HG03575 (cell line): Measurements from ENCODE around the gene VGLL1.

Experiments
- ATAC-seq: cut with Tn5 transposase; IDR thresholded peaks from one replicate; pipeline ENCODE4 v1.9.1; 2021; ENCODE audit not compliant: unreplicated experiment, insufficient number of reproducible peaks, low FRiP score; ENCODE audit errors: extremely low read depth

The VGLL1 gene

DNA sequence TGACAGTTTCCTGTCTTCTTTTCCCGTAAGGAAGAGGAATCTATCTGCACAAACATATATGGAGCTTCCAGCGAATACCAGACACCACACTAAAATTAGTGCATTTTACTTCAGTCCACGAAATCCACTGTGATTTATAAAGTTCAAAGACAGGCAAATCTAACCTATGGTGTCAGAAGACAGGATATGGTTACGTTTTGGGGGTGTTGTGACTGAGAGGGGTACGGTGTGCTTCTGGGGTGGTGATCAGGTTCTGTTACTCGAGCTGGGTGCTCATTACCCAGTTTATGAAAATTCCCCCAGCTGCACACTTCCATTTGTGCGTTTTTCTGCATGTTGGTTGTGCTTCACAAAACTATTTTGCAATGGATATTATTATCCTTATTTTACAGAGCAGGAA is 10.3 kb downstream of the VGLL1 start:
- no peak for ATAC-seq

DNA sequence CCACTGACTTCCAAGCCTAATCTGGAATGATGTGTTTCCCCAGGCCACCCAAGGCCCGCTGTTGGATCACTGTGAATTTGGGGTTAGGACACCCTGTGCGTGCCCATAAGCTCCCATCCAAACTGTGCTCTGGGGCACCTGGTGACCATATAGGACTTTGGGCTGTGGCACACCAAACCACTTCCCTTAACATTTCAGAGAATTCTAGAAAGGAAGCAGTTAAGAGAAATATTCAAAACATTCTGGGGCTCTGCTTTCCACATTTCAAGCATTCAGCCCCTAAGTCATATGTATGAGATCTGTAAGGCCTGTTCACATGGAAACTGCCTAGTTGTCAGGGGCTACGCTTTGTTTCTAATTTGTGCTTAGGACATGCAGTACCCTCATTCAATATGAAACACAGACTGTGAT is 14.4 kb downstream of the VGLL1 start:
- no peak for ATAC-seq

DNA sequence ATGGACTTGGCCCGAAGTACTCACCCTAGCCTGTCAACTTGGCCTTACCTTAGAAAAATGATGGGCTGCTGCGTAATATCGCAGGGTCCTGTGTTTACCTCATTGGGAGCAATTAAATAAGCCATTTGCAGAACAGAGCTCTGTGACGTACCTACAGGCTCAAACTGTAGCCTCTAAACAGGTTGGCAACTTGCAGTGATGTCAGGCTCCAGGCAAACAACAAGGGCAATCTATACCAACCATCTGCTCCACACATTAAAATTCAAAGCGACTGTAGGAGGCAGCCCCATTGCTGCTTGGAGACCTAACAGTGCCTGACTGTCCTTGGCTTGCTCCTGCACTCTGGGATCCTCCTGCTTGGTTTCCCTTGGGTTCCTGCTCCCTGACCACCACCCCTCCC is 17.2 kb downstream of the VGLL1 start:
- ATAC-seq, result no peak

GRCh38 chrX:136551410-136551809 is 19.4 kb downstream of the VGLL1 start:
- ATAC-seq, result no peak

DNA sequence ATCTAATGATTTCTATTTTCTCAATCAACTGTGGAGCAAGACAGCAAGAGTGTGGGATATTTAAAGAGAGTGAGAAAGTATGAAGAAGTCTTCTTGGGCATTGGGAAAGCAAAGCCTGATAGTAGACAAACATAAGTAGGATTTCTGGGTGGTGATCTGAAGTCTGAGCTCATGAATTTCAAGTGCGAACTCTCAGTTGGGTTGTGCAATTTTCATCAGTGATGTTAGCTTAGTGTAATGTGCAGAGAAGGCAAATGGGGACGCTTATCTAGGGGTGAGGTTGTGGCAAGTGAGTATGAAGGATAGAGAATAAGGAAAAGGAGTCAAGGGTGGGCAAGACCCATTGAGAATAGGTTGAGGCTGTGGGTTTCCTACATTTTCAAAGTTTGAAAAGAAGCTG is 23.7 kb downstream of the VGLL1 start:
- ATAC-seq, result no peak

GRCh38 chrX:136572030-136572429 is 40.0 kb downstream of the VGLL1 start:
- ATAC-seq, result no peak

DNA sequence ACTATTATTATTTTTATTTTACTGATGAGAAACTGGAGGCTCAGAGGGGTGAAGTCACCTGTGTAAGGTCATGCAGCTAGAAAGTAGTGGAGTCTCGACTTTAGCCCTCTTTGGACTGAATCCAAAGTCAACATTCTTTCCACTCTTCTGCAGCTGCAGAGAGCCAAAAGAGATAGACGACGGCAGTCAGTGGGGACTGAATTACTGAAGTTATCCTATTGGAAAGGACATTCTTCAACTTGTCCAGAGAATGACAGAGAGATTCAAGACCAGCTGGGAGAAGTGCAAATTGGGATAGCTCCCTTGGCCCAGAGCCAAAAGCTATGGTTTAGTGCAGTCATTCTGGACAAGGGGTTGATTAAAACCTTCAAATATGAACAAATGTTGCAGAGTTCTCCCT is 42.5 kb downstream of the VGLL1 start:
- ATAC-seq, result no peak

GRCh38 chrX:136577552-136577951 is 45.5 kb downstream of the VGLL1 start:
- ATAC-seq, result peak; percentile 76

GRCh38 chrX:136580316-136580715 is 48.3 kb downstream of the VGLL1 start:
- ATAC-seq, result no peak

GRCh38 chrX:136582624-136583023 is 50.6 kb downstream of the VGLL1 start:
- no peak for ATAC-seq

DNA sequence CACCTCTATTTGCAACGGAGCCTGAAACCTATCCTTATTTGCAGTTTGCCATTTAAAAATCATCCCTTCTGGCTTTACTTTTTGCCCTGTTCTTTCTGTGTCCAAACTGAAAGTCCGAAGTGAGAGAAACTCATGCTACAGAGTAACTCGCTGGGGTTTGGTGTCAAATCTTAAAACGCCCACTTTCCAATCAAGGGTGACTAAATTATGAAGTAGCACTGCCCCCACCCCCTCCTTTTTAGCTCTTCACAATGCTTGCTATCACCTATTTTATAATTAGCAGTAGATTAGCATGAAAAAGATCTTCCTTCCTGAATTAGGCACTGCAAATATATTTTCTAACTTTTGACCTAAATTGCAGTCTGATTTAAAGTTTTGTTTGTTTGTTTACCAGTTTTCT is 52.5 kb downstream of the VGLL1 start:
- ATAC-seq, result no peak

DNA sequence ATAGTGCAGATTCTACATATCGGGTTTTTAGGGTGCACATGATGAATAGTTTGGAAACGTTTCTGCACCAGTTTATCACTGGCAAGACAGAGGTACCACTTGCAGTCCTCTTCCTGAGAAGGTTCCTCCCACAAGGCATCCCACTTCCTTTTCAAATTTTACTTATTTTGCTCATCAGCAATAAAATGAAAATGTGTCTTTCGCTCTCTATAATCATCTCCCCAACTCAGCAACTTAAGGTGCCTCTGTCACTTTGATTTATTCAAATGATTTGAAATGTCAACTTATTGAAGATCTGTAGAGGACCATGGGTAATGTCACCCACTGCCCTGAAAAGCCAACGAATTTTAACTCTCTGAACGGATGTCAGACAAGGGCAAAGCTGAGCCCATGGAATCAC is 53.2 kb downstream of the VGLL1 start:
- ATAC-seq, result no peak

- no peak for ATAC-seq
These were observed 53.9 kb downstream of the VGLL1 start for GRCh38 chrX:136585960-136586359.

- ATAC-seq, result no peak
These were observed 54.4 kb downstream of the VGLL1 start for GRCh38 chrX:136586386-136586785.

GRCh38 chrX:136587532-136587931 is 55.5 kb downstream of the VGLL1 start:
- ATAC-seq, result no peak

GRCh38 chrX:136588036-136588435 is 56.0 kb downstream of the VGLL1 start:
- no peak for ATAC-seq

DNA sequence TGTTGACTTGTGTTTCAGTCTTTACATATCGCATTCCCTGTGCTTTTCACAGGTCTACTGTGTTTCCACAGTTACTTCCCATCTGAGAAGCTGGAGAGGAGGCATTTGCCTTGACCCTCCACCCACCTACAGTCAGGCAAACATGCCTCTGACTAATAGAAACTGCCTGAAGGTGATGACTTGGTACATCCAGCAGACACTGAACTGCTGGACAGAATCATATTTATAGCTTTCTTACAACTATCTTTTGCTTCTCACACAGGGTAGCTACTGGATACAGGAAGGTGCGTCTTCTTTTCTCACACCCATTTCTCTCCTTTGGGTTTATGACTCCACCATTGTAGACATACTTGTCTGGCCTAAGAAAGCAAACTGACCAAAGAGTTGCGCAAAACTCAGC is 58.0 kb downstream of the VGLL1 start:
- ATAC-seq, result no peak

DNA sequence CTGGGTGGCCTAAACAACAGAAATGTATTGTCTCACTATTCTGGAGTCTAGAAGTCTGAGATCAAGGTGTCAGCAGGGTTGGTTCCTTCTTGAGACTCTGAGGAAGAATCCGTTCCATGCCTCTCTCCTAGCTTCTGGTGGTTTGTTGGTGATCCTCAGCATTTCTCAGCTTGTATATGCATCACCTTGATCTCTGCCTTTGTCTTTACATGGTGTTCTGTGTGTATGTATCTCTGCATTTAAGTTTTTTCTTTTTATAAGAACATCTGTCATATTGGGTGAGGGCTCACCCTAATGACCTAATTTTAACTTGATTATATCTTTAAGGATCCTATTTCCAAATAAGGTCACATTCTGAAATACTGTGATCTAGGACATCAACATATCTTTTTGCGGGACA is 65.3 kb downstream of the VGLL1 start:
- ATAC-seq, result no peak

DNA sequence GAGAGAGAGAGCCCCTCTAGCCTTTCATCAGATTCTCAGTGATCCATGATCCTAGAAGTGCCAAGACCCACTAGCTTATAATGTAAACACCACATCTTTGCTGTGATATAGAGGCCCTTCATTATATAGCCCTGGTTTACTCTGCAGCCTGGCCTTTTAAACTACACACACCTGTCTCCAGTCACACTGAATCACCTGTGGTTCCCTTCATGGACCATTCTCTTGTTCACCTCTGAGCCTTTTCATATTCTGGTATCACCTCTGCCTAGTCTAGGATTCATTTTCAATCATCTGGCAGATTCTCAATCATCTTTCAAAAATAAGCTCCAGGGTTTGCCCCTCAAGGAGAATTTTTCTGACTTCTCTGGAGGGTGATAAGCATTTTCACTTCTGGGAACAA is 65.9 kb downstream of the VGLL1 start:
- no peak for ATAC-seq

DNA sequence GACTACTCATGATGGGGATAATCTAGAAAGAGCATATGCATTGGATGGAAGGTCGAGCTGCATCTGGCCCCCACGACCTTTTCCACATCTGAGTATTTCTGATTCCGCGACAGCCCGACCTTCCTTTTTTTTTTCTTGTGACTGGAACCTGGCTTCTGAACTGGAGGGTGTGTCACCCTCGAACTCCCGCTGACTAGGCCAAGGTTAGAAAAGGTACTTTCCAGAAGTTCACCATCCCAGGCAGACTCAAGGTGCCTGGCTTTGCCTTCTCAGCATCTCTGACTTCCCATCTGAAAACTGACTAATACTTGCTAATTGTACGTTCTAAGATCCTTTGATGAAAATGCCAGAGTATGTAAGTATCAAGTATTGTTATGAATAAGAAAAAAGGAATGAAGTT is 66.6 kb downstream of the VGLL1 start:
- ATAC-seq, result no peak

- no peak for ATAC-seq
These were observed 68.0 kb downstream of the VGLL1 start for GRCh38 chrX:136600059-136600458.
